DMS53 treated with DMSO at 0.1 percent for 48 hours (cell line): ENCODE results near the gene ATXN1.
"Not testable (repeated sequence)": the region's sequence is repeated elsewhere in the genome, so short reads cannot be mapped to it uniquely, and the experiment has no call there.

Source experiments
- DNase-seq: peaks from one replicate; lab custom pipeline; 2025; ENCODE audit not compliant: unreplicated experiment; lab: John Stamatoyannopoulos, UW

The ATXN1 gene

DNA sequence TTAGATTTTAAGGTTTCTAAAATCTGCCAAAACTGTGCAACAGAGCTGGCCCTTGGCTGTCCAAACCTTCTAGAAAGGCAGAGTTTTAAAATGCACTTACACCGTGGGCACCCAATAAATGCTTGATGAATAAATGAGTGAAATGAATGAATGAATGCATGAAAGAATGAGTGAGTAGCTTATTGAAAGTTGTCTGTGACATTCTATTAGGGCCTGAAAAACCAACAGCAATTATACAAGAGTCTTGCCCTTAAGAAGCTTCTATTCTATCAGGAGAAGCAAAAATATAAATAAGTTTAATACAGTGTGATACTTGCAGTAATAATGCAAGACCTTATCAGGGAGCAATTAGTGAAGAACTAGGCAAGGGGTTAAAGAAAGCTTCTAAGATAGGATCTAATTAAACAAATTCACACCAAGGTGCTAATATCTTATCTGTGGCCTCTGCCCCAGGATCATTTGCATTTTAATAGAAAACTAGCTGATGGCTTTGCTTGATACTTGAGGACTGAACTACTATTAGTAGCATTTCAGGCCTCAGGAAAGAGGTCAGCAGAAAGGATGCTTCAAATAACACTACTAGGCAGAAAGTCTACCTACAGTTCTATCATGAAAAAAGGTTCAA is 292.2 kb downstream of the ATXN1 start:
- no peak for DNase-seq

DNA sequence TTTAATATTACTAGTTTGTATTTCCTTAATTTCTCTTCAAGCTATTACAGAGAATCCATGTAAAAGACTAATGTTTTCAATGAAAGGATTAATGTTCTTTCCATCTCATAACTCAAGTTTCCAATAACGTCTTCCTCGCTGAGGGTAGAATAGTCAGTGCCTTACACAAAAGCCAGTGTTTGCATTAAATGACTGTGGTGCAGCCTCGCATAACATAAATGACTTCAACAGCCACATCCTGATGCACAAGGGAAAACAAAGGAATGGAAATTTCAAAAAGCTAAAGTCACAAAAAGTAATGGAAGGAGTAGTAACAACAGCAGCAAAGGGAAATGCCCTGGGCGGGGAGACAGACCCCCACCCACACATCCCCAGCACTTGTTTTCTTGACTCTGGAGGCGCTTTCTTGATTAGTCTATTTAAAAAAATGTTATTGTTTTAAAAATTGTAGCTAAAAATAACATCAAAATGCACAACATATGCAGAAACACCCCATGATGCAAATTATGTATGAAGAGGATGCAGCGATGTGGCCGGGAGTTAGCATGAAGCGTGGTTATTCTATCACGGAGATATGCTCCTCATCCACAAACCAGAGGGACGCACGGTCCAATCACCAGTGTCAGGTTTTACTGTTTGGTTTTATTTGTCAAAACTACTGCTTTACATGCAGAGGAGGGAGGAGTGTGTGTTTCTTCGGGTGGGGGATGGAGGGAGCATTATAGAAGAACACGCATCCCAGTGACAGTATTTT is 294.3 kb downstream of the ATXN1 start:
- no peak for DNase-seq

DNA sequence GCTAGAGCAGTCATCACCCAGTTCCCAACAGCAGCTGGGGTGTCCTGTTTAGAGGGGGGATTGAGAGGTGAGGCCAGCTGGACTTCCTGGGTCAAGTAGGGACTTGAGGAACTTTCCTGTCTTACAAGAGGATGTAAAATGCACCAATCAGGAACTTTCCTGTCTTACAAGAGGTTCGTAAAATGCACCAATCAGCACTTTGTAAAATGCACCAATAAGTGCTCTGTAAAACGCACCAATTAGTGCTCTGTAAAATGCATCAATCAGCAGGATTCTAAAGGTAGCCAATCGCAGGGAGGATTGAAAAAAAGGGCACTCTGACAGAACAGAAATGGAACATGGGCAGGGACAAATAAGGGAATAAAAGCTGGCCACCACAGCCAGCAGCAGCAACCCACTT is 297.2 kb downstream of the ATXN1 start:
- no peak for DNase-seq

DNA sequence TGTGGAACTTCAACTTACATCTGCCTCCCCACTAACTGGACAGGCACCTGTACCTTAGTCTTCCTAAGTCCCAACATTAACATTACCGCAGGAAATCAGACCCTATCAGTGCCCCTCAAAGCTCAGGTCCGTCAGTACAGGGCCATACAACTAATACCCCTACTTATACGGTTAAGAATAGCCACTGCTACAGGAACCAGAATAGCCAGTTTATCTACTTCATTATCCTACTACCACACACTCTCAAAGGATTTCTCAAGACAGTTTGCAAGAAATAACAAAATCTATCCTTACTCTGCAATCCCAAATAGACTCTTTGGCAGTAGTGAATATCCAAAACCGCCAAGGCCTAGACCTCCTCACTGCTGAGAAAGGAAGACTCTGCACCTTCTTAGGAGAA is 298.0 kb downstream of the ATXN1 start:
- DNase-seq: not testable (repeated sequence)

DNA sequence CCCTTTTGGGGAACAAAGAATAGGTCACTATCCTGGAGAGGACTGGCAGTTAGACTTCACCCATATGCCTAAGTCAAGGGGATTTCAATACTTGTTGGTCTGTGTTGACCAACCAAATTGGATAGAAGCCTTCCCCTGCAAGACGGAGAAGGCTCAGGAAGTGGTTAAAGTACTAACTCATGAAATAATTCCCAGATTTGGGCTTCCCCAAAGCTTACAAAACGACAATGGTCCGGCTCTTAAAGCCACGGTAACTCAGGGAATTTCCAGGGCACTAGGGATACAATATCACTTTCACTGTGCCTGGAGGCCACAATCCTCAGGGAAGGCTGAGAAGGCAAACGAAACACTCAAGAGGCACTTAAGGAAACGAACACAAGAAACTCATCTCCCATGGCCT is 299.8 kb downstream of the ATXN1 start:
- no peak for DNase-seq

DNA sequence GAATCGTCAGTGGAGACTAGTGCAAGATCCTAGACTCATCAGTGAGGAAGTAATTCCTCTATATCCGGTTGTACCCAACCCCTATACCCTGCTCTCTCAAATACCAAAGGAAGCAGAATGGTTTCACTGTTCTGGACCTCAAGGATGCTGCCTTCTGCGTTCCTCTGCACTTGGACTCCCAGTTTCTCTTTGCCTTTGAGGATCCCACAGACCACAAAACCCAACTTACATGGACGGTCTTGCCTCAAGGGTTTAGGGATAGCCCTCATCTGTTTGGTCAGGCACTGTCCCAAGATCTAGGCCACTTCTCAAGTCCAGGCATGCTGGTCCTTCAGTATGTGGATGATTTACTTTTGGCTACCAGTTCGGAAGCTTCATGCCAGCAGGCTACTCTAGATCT is 301.8 kb downstream of the ATXN1 start:
- not testable (repeated sequence) for DNase-seq

DNA sequence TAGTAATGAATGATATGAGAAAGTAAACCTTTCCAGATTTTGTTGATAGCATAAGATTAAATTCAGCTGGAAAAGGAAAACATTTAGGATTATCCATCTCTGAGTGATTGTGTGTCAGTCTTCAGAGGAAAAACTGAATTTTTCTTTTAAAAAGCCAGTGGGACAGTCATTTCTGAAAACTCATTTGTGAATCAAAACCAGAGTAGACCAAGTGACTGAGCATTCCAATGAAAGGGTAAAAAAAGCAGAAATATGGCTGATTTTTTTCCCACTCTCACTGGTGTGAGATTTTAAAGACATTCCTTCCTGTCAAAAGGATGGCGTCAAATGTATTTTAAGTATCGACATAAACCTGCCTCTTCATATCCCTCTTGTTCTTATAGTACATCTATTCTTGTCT is 308.9 kb downstream of the ATXN1 start:
- no peak for DNase-seq

DNA sequence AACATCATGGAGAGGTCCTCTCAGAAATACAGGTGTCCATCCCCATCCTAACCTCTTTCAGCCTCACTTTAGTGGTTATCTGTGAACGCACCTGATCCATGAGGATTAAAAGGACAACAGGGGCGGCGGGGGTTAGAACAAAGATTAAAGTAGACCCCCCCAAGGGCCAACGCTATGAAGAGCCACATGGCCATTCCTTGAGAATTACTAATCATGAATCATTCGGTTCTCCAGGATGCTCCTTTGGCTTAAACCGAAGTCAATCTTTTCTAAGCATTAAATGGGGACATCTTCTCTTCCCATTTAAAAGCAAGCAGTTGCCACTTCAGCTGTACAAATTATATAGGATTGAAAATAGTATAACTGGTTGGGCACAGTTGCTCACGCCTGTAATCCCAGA is 310.4 kb downstream of the ATXN1 start:
- no peak for DNase-seq

DNA sequence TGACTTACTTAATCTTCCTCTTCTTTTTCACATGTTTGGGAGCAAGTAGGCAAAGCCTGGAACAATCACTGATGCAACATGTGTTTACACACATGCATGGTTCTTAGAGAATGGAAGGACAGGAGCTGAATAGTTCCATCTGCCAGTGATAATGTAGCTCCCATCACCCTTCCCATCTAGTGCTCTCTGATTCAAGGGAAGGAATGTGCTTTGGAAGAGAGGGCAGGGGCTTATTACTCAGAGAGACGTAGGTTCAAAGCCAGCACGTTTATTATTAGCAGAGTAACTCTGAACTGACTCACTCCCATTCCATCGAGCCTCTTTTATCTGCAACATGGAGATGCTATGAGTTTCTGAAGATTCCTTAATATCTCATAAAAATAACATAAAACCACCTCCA is 311.0 kb downstream of the ATXN1 start:
- no peak for DNase-seq

DNA sequence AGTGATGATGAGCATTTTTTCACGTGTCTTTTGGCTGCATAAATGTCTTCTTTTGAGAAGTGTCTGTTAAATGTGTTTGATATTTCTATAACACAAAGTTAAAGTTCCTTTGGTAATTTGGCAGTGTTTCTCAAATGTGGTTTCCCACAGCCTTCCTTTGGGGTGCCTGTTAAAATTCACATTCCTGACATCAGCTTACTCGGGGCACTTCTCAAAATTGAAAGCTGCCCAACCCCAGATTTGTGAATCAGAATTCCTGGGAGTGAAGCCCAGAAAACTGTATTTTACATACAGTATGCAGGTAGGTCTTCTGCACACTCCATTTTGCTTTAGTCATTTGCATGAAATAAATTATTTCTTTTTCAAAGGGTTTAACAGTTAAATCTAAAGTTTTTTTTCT is 315.0 kb downstream of the ATXN1 start:
- no peak for DNase-seq

DNA sequence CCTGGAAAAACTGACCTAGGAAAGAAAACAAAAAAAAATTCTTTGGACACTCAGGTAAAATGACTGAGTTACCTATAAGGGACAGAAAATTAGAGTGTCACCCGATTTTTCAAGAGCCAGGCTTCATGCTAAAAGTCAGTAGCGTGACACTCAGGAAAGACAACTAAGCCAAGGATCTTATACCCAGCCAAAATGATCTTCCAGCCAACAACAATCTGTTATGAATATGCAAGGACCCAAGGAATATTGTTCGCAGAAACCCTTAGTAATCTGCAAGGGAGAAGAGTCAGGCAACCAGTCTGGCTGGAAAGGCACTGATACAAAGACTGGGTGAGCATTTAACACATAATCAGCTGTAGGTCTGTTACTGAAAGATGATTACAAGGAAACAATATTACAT is 319.2 kb downstream of the ATXN1 start:
- DNase-seq: no peak

DNA sequence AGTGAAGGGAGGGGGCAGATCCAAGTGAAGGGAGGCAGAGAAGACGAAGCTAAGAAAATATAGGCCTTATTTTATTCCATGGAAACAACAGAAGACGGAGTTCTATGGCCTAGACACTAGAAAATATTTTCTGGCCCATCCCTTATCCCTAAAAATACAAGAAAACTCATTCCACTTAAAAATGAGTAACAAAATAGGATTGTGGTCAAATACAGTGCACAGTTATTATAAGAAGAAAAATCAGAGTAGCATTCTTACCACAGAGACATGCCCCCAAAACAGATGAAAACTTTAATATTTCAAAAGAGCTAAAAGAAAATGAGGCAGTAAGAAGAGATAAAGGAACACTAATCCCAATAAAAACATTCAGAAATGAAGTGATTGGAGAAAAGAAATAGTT is 320.0 kb downstream of the ATXN1 start:
- DNase-seq: no peak

DNA sequence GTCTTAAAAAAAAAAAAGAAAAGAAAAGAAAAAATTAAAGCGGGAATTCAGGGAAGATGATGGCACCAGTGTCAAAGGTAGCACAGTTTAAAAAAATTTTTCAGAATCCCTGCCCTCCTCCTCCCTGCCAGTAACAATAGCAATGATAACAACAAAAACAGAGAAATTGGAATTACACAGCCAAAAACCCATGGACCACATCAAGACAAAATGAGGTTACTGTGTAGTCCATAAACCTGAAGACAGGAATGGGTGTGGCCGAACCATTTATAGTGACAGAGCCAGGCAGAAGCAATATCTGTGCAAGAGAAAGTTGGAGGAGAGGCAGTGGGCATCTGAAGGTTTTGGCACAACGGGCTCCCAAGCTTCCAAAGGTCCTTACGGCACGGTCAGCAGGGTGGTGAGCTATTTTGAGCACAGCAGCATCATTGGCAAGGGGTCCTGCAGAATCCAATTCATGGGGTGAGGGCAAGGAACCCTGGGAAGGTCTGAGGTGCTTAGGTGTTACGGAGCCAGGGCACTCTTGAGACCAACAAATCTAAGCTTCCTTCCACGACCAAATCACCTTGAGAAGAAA is 320.5 kb downstream of the ATXN1 start:
- DNase-seq: no peak

DNA sequence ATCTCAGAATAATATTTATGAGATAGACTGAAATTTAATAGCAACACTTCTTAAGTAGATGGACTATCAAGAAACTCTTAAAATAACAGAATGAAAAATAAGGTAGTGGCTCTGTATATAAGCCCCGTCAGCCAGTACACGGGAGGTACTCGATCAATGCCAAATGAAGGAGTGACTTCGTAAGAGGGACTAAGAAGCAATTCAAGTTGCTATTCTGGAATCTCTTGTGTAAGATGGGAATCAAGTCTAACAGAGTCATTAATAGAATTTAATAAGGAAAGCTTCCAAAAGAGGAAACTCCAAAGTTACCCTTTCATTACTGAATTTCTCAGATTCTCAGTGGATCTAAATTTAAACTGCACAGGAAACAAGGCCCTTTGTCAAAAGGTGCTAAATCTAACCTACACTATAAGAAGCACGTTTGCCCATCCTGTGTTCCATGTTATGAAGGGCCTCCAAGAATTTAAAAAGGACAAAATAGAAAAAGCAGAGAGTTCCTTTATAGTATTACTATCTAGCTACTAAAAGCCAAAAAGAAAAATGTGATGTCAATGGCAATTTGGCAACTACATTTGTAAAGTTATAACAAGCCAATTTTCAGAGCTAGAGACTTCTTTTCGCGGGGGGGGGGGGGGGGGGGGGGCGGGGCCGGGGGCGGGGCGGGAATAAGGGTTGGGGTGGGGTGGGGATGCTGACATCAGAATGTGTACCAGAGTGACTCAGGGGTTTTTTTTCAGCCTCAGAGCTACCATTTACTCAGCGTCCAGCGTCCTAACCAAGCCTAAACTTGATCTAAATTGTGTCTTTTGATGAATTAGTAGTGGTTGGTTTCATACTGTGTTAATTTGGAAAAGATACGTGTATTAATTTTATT is 322.3 kb downstream of the ATXN1 start:
- DNase-seq: no peak

DNA sequence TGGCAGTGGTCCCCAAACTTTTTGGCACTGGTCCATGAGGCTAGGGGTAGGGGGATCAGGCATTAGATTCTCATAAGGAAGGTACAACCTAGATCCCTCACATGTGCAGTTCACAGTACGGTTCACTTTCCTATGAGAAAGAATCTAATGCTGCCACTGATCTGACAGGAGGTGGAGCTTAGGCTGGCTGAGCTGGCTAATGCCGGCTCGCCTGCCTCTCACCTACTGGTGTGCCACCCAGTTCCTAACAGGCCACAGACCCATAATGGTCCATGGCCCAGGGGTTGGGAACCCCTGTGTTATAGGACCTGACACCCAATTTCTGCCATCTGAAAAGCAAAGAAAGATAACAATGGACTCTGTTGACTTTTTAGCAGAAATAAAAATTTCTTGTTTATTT is 323.3 kb downstream of the ATXN1 start:
- DNase-seq: no peak

DNA sequence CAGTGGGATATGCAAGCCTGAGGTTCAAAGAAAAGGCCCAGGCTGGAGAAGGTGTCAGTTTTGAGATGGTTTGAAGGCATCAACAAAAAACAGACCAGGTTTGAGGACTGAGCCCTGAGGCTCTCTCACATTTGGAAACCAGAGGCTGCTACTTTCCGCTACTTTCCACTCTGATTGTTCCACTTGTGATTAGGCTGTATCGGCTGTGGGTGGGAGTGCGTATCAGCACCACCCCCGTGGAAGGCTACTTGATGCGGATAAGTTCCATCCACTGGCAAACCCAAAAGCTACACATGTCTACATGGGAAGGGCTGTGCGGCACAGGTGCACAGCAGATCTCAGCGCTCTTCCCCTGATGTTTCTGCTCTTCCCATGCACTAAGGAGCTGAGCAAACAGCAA is 324.2 kb downstream of the ATXN1 start:
- DNase-seq: no peak

DNA sequence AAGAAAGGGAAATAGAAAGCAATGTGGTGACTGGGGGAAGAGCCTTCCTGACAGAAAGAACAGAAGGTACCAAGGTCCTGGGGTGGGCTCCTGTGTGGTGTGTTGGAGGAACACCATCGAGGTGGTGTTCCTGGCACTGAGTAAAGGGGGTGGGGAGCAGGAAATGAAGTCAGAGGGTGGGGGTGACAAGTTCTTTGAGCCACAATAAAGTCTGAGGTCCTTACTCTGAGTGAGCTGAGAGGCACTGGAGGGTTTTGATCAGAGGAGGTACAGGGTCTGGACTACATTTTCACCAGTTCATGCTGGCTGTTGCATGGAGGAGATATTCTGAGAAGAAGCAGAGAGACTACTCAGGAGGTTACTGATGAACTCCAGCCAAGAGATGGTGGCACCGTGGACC is 324.7 kb downstream of the ATXN1 start:
- DNase-seq: no peak

DNA sequence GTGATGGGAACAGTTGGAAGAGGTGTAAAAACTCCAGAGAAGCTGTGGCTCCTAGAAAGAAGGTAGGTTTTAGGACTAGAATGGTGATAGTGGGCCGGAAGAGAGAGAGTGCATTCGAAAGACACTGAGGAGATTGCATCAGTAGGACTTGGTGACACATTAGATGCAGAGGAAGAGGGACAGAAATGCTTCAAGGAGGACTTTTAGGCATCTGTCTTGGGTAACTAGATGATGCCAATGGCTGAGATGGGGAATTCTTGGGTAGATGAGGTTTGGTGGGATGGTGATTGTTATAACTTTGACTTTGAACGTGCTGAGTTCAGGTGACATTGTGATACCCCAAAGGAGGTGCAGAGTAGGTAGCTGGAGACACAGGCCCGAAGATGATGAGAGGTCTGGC is 326.4 kb downstream of the ATXN1 start:
- DNase-seq: no peak

DNA sequence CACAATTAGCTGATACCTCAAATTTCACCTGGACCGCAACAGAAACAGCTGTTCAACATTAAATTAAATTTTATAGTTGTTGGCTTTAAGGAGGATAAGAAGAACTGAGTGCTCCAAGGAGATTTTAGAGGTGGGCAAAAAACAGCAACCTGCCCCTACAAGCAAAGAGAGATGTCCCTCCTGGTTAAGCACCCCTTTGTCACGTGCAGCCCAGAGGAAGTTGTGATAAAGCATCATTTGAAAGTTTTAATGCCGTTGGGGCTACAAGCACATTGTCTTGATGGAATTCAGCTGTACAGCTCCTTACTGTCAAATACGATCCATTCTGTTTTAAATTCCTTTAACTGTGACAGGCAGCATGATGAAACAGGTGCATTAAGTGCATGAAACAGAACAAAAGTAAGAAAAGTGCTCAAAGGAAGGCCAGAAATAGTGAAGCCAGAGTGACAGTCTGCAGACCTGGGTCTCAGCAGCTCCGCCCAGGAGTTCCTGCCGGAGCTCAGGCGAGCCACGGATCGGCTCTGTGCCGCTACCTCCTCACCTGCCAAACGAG is 327.8 kb downstream of the ATXN1 start:
- DNase-seq: no peak

DNA sequence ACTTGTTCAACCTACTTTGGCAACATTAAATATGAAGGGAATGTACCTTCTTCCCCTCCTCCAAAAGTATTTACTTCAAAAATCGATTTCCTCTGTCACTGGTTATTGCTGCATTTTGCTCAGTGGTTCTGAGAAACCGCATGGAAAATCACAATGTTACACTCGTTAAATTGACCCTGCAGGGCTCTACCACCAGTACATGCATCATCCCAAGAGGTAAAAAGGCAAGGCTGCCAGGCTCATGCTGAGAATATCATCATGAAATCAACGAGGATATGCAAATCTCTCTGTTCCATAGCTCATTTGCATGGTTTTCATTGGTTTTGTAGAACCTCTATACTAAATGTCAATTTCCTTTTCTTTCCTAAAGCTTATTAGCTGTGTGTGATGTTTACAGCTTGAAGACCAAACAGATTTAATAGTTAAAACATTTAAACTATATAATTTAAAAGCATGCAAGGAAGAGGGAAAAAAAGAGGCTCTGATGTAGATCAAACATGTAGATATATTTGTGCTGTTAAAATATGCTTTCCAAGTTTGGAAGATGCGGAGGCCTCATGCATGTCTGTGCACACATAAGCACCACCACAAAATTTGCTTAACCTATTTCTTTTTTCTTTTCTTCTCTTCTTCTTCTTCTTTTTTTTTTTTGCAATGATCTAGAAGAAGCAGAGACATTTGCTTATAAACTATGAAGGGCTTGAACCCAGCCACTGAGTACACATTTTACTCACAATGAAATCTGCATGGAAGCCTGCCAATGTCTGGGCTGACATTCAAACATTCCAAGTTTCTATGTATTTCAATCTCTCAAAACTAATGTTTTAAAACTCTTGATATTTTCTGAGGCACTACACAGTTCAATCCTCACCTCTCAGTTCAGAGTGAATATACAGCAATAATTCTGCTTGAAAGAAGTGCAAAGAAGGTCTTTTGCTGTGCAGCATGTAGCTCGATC is 328.9 kb downstream of the ATXN1 start:
- DNase-seq: no peak
